ENCODE results near the gene KLC1.
A peak's percentile ranks its signal among the peaks of the same experiment; 100 is the strongest.
"Not testable (repeated sequence)": the region's sequence is repeated elsewhere in the genome, so short reads cannot be mapped to it uniquely, and the experiment has no call there.

Gene KLC1

DNA sequence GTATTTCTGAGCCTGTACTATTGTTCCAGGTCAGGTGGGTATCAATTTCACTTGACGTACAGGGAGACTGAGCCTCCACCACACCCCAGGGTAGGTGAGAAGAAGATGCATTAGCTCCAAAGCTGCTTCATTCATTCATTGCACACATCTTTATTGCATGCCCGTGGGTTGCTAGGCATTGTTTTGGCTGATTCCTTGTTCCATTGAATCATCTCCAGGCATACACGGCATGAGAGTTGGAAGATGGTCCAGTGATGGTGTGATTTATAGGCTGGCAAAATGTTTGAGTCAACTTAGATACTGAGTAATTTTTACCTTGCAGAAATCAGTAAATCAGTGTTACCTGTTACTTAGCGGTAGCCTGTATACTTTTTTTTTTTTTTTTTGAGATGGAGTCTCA is 21.2 kb downstream of the KLC1 start:
- no peaks in the 10 kb centered on the region for H3K9me3 Mint-ChIP-seq
- H3K4me1 Mint-ChIP-seq = peaks cover 19% of the 10 kb centered on the region
- H3K4me3 Mint-ChIP-seq = no peak overlapping the region
- no peak overlapping the region for H3K27ac Mint-ChIP-seq
- peaks cover 10% of the 10 kb centered on the region for H3K36me3 Mint-ChIP-seq (ENCODE audit: low read depth)
- no peaks in the 10 kb centered on the region for H3K27me3 Mint-ChIP-seq (ENCODE audit: low read depth)
- TF ChIP-seq, protein P1, sequence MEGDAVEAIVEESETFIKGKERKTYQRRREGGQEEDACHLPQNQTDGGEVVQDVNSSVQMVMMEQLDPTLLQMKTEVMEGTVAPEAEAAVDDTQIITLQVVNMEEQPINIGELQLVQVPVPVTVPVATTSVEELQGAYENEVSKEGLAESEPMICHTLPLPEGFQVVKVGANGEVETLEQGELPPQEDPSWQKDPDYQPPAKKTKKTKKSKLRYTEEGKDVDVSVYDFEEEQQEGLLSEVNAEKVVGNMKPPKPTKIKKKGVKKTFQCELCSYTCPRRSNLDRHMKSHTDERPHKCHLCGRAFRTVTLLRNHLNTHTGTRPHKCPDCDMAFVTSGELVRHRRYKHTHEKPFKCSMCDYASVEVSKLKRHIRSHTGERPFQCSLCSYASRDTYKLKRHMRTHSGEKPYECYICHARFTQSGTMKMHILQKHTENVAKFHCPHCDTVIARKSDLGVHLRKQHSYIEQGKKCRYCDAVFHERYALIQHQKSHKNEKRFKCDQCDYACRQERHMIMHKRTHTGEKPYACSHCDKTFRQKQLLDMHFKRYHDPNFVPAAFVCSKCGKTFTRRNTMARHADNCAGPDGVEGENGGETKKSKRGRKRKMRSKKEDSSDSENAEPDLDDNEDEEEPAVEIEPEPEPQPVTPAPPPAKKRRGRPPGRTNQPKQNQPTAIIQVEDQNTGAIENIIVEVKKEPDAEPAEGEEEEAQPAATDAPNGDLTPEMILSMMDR (IDR thresholded peaks at IDR 0.05; ENCODE audit: unreplicated experiment in 3 of 3) = no peak

GRCh38 chr14:103651585-103651984 is 22.6 kb downstream of the KLC1 start:
- H3K36me3 Mint-ChIP-seq (ENCODE audit: low read depth) = peaks cover 20% of the 10 kb centered on the region
- no peaks in the 10 kb centered on the region for H3K9me3 Mint-ChIP-seq
- no peak overlapping the region for H3K27ac Mint-ChIP-seq
- H3K4me1 Mint-ChIP-seq = peaks cover 19% of the 10 kb centered on the region
- TF ChIP-seq, protein P1 (IDR thresholded peaks at IDR 0.05; ENCODE audit: unreplicated experiment in 3 of 3) = no peak
- H3K27me3 Mint-ChIP-seq (ENCODE audit: low read depth) = no peaks in the 10 kb centered on the region
- no peak overlapping the region for H3K4me3 Mint-ChIP-seq

DNA sequence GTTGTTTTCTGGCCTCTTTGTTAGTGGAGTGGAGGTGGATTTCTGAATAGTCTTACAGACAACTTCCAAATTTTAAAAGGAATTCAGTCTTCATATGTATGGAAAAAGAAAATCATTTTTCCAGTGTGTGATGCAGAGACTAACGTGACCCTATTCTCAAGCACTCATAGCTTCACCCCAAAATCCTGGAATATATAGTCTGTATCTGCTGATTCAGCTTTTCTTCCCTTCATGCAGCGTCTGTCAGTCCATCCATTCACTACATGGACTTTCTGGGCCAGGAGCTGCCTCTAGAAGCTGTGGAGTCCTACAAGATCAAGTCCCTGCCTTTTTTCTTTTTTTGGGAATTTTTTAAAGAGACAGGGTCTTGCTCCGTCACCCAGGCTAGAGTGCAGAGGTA is 23.8 kb downstream of the KLC1 start:
- no peaks in the 10 kb centered on the region for H3K27me3 Mint-ChIP-seq (ENCODE audit: low read depth)
- no peaks in the 10 kb centered on the region for H3K9me3 Mint-ChIP-seq
- peaks cover 19% of the 10 kb centered on the region for H3K4me1 Mint-ChIP-seq
- H3K27ac Mint-ChIP-seq = no peak overlapping the region
- peaks cover 30% of the 10 kb centered on the region for H3K36me3 Mint-ChIP-seq (ENCODE audit: low read depth)
- no peak overlapping the region for H3K4me3 Mint-ChIP-seq
- TF ChIP-seq, protein P1 (IDR thresholded peaks at IDR 0.05; ENCODE audit: unreplicated experiment in 3 of 3) = no peak

DNA sequence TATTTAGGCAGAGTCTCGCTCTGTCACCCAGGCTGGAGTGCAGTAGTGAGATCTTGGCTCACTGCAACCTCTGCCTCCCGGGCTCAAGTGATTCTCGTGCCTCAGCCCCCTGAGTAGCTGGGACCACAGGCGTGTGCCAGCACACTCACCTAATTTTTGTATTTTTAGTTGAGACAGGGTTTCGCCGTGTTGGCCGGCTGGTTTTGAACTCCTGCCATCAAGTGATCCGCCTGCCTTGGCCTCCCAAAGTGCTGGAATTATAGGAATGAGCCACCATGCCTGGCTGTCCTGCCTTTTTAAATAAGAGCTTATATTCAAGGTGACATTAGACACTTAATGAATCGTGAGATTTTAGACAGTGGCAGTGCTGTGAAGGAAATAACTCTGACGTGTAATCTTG is 24.3 kb downstream of the KLC1 start:
- peaks cover 34% of the 10 kb centered on the region for H3K36me3 Mint-ChIP-seq (ENCODE audit: low read depth)
- not testable (repeated sequence) for H3K4me3 Mint-ChIP-seq; H3K9me3 Mint-ChIP-seq; H3K27me3 Mint-ChIP-seq (ENCODE audit: low read depth)
- H3K27ac Mint-ChIP-seq = peak overlapping the region in 1 of 3 experiments; percentile 51
- peaks cover 19% of the 10 kb centered on the region for H3K4me1 Mint-ChIP-seq

DNA sequence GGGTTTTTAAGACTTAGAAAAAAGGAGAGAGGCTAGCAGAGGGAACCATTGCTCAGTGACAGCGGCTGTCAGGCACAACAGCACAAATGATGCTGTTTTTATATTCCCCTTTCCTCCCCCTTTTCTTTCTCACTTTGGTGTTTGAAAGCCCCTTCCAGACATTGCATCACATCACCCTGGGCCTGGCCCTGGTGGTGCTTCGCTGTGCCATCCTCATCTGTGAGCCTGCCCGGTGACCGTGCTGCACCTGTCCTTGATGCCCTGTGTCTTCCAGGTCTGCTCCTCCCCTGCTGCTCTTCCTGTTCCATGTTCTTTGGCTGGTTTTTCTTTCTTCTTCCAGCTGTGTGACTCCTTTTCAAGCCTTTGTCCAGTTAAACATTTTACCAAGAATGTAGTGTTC is 24.8 kb downstream of the KLC1 start:
- Mint-ChIP-seq H3K27me3 (ENCODE audit: low read depth) (no peaks in the 10 kb centered on the region), H3K36me3 (ENCODE audit: low read depth) (peaks cover 34% of the 10 kb centered on the region), H3K4me3 (no peak overlapping the region), H3K27ac (peak overlapping the region; percentile 17 to 55 (median 51)), H3K4me1 (peaks cover 19% of the 10 kb centered on the region), H3K9me3 (no peaks in the 10 kb centered on the region)
- TF ChIP-seq, protein P1 (IDR thresholded peaks at IDR 0.05; ENCODE audit: unreplicated experiment in 3 of 3) = no peak

GRCh38 chr14:103654619-103655018 is 25.6 kb downstream of the KLC1 start:
- H3K27ac Mint-ChIP-seq = no peak overlapping the region
- H3K36me3 Mint-ChIP-seq (ENCODE audit: low read depth) = peaks cover 40% of the 10 kb centered on the region
- TF ChIP-seq, protein P1 (IDR thresholded peaks at IDR 0.05; ENCODE audit: unreplicated experiment in 3 of 3) = no peak
- peaks cover 19% of the 10 kb centered on the region for H3K4me1 Mint-ChIP-seq
- H3K4me3 Mint-ChIP-seq = no peak overlapping the region
- no peaks in the 10 kb centered on the region for H3K9me3 Mint-ChIP-seq
- H3K27me3 Mint-ChIP-seq (ENCODE audit: low read depth) = no peaks in the 10 kb centered on the region

All from nephron (organoid).